A549 (cell line): Measurements from ENCODE around the gene ZBTB38.

ENCODE experiments used
- HDAC2 ChIP-seq: fragments of 200-600 bp; sonication (generic); IDR thresholded peaks from 2 replicates; pipeline ENCODE4 v1.6.1; 2016
- HMGXB4 ChIP-seq: fragments of 250-450 bp; sonication (Bioruptor Pico); IDR thresholded peaks from 2 replicates; pipeline ENCODE4 v1.5.0; 2021; ENCODE audit warnings: mild to moderate bottlenecking, moderate library complexity, borderline replicate concordance
- RAD21 ChIP-seq, 2 experiments: fragments of >200 bp in 1 of 2; sonication (Bioruptor Twin) in 1 of 2; formaldehyde crosslinking in 1 of 2; IDR thresholded peaks in 1 of 2; conservative IDR thresholded peaks in 1 of 2; 2 replicates in 1 of 2; 3 replicates in 1 of 2; pipeline ENCODE4 v1.6.1; 2012 to 2018; ENCODE audit warnings: inconsistent platforms in 1 of 2

- TF ChIP-seq HMGXB4 (CRISPR knock-in tag) = no peak
- TF ChIP-seq HDAC2 = no peak
- no peak for TF ChIP-seq RAD21 (conservative IDR thresholded peaks at IDR 0.05 in 1 of 2, IDR thresholded peaks at IDR 0.05 in 1 of 2)
Measured at GRCh38 chr3:141321109-141321497, 47.2 kb upstream of the ZBTB38 start.
